Adrenal gland (tissue), 12 donors: ENCODE data around the gene MAST4. TPM values are rescaled to one million over a fixed set of nuclear protein-coding genes. Genes with fewer than 3 reads are reported as not detected.
"Not testable (repeated sequence)": the region's sequence is repeated elsewhere in the genome, so short reads cannot be mapped to it uniquely, and the experiment has no call there.

Experiments used
- DNase-seq, 7 donors: peaks; one replicate each; pipeline ENCODE4 v3.0.0-alpha.2; 2019 to 2020
- H3K27ac ChIP-seq, 5 donors: fragments of 200-600 bp; sonication (generic) in 4 of 5; 1 replicate in 3 of 5; 2 replicates in 2 of 5; pipeline versions ENCODE4 v1.5.1 to v1.8.0; 2016 to 2020; ENCODE audit warnings: mild to moderate bottlenecking in 1 of 5
- H3K27me3 ChIP-seq: fragments of 200-600 bp; 2 replicates; pipeline ENCODE4 v1.8.0; 2021
- H3K36me3 ChIP-seq, 2 donors: fragments of 200-600 bp; replicated peaks in 1 of 2; 1 replicate in 1 of 2; 2 replicates in 1 of 2; pipeline versions ENCODE4 v1.5.1 to v1.8.0; 2018 to 2022
- H3K4me1 ChIP-seq, 2 donors: fragments of 200-600 bp; replicated peaks in 1 of 2; 1 replicate in 1 of 2; 2 replicates in 1 of 2; pipeline versions ENCODE4 v1.5.1 to v1.8.0; 2018 to 2021
- H3K4me3 ChIP-seq, 4 donors: fragments of 200-600 bp; sonication (generic) in 3 of 4; one replicate each; pipeline ENCODE4 v1.5.1; 2016 to 2018
- H3K9me3 ChIP-seq, 3 donors: fragments of 200-600 bp; sonication (generic) in 1 of 3; replicated peaks in 1 of 3; 1 replicate in 2 of 3; 2 replicates in 1 of 3; pipeline versions ENCODE4 v1.5.1 to v1.8.0; 2016 to 2021
- POLR2A ChIP-seq, 2 donors: fragments of 450-650 bp; IDR thresholded peaks; one replicate each; pipeline ENCODE4 v1.6.1; 2017; ENCODE audit warnings: antibody characterized with exemption in 2 of 2, mild to moderate bottlenecking in 2 of 2, moderate library complexity in 1 of 2
- WGBS, 4 donors: extraction: QIAGEN DNeasy Blood & Tissue Kit in 2 of 4; methylation state at CpG; one replicate each; pipeline versions ENCODE4 v1.1.5 to v1.1.7; 2013 to 2017; 5-methylcytosine and 5-hydroxymethylcytosine counted together
- intact Hi-C, 2 donors: fragments of 100-400 bp; cut with DNase I; formaldehyde crosslinking; loops; one replicate each; pipeline versions ENCODE4 v1.14.1 to v1.15.0; 2022 to 2023
- polyA plus RNA-seq, 3 donors: library from polyadenylated mRNA; stranded (reverse); fragments of 200-250 nt in 2 of 3; fragments of 350-450 nt in 1 of 3; fragmentation: Illumina TruSeq in 1 of 3; extraction: RNeasy Lipid Tissue Mini Kit (QIAGEN cat#74804) in 1 of 3; gene quantifications; one replicate each; pipeline ENCODE4 v1.2.3, GENCODE V29; 2013 to 2014
- total RNA-seq, 9 donors: library from RNA; depleted of rRNA in 4 of 9; stranded (reverse); fragments of >200 nt in 4 of 9; fragments of 120-200 nt in 1 of 9; fragmentation: NEBNext Ultra II Directional in 1 of 9; extraction: Animal tissue kit (Norgen Biotek cat#: 25700) in 1 of 9; gene quantifications; one replicate each; pipeline versions ENCODE4 v1.1.0 to v1.2.4, GENCODE V29; 2013 to 2023
- TF ChIP-seq, protein P1 (sequence below), 6 experiments: fragments of 450-650 bp in 4 of 6; fragments of 200-600 bp in 2 of 6; sonication (generic) in 1 of 6; IDR thresholded peaks; 1 replicate in 5 of 6; 2 replicates in 1 of 6; pipeline versions ENCODE4 v1.5.1 to v1.8.0; 2016 to 2021; ENCODE audit warnings: antibody characterized with exemption in 6 of 6, mild to moderate bottlenecking in 2 of 6, moderate library complexity in 1 of 6
- donor health status: healthy with polysubstance abuse.
- donor health status: Bipolar disorder and iron deficiency.
- donor health status: DM: yes; HTN: yes; CAD: no.
- donor health status: DM: no; HTN: no; CAD: no.
- donor health status: DM: no; HTN: no; CAD: no.
- donor health status: DM: yes; HTN: yes; CAD: no.

The MAST4 gene
- total and polyA plus RNA-seq, 12 donors, result 12.3 to 95.0 (median 42.8) TPM

GRCh38 chr5:67166460-67167285, 570.5 kb downstream of the MAST4 start:
- peak in 6 of 7 donors; percentile 43 to 71 (median 50) for DNase-seq
- Histone ChIP-seq H3K9me3 (no peaks in the 10 kb centered on the region), H3K27me3 (no peaks in the 10 kb centered on the region), H3K4me1 (peaks cover 11 to 13% of the 10 kb centered on the region in 2 donors), H3K27ac (peak overlapping the region in 4 of 5 donors; percentile 53 to 87 (median 83)), H3K4me3 (peak overlapping the region in 1 of 4 donors; percentile 55), H3K36me3 (peaks cover 0 to 19% of the 10 kb centered on the region in 2 donors)
- WGBS, 4 donors, result 44 to 84% (median 51%) methylated on average over 15 to 31 of the region's 31 CpGs
- TF ChIP-seq POLR2A (IDR thresholded peaks at IDR 0.05), result no peak
- TF ChIP-seq, protein P1, sequence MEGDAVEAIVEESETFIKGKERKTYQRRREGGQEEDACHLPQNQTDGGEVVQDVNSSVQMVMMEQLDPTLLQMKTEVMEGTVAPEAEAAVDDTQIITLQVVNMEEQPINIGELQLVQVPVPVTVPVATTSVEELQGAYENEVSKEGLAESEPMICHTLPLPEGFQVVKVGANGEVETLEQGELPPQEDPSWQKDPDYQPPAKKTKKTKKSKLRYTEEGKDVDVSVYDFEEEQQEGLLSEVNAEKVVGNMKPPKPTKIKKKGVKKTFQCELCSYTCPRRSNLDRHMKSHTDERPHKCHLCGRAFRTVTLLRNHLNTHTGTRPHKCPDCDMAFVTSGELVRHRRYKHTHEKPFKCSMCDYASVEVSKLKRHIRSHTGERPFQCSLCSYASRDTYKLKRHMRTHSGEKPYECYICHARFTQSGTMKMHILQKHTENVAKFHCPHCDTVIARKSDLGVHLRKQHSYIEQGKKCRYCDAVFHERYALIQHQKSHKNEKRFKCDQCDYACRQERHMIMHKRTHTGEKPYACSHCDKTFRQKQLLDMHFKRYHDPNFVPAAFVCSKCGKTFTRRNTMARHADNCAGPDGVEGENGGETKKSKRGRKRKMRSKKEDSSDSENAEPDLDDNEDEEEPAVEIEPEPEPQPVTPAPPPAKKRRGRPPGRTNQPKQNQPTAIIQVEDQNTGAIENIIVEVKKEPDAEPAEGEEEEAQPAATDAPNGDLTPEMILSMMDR (IDR thresholded peaks at IDR 0.05), result no peak
- intact Hi-C loops, result loop anchor here (5.0 kb wide), 1 partner anchor 41 kb away; no protein-coding TSS in a partner anchor

- DNase-seq, result no peak
- Histone ChIP-seq H3K27ac (no peak overlapping the region), H3K27me3 (no peaks in the 10 kb centered on the region), H3K4me3 (no peak overlapping the region), H3K4me1 (peaks cover 11 to 13% of the 10 kb centered on the region in 2 donors), H3K9me3 (no peaks in the 10 kb centered on the region), H3K36me3 (peaks cover 0 to 17% of the 10 kb centered on the region in 2 donors)
- 94 to 98% (median 96%) methylated on average over 4 of the region's 4 CpGs for WGBS, 4 donors
- TF ChIP-seq POLR2A (IDR thresholded peaks at IDR 0.05), result no peak
- TF ChIP-seq, protein P1 (IDR thresholded peaks at IDR 0.05), result no peak
- intact Hi-C loops, result loop anchor here (5.0 kb wide), 1 partner anchor 39 kb away; no protein-coding TSS in a partner anchor
Observed at GRCh38 chr5:67168069-67168468, 571.9 kb downstream of the MAST4 start.

DNA sequence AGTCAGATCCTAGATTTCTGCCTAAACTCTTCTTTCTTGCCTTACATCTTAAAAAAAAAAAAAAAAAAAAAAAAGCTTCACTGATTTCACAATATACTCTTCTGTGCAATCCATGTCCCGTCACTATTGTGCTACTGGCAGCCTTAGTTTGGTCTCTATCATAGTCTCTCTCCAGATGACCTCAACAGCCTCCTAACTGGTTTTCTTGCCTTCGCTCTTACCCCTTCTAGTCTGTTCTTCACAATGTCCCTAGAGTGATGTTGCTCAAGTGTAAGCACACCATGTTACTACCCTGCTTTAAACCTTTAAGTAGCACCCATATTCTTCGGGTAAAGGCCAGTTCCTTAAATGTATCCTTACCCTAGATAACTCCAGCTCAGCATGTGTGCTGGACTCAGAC, 574.6 kb downstream of the MAST4 start:
- intact Hi-C loops, result no loop called here
- H3K36me3 ChIP-seq, result no peaks in the 10 kb centered on the region
- peaks cover 9 to 10% of the 10 kb centered on the region in 2 donors for H3K4me1 ChIP-seq
- H3K27ac ChIP-seq, result no peak overlapping the region
- WGBS, 4 donors, result 73 to 81% (median 78%) methylated on average over 3 of the region's 3 CpGs
- no peaks in the 10 kb centered on the region for H3K27me3 ChIP-seq
- TF ChIP-seq, protein P1 (IDR thresholded peaks at IDR 0.05), result no peak
- no peak for TF ChIP-seq POLR2A (IDR thresholded peaks at IDR 0.05)
- no peak overlapping the region for H3K4me3 ChIP-seq
- no peak for DNase-seq
- no peaks in the 10 kb centered on the region for H3K9me3 ChIP-seq

- H3K4me3 ChIP-seq, H3K27ac ChIP-seq, DNase-seq, H3K36me3 ChIP-seq, H3K4me1 ChIP-seq, H3K27me3 ChIP-seq, H3K9me3 ChIP-seq, intact Hi-C loops: not testable (repeated sequence)
- 67 to 100% (median 70%) methylated on average over 1 of the region's 2 CpGs; no CpG with 5 or more reads in 1 of the 4 donors for WGBS, 4 donors
Observed at GRCh38 chr5:67173351-67173750, 577.2 kb downstream of the MAST4 start.
